ENCODE results near the gene SLC44A3.

The SLC44A3 gene, protein sequence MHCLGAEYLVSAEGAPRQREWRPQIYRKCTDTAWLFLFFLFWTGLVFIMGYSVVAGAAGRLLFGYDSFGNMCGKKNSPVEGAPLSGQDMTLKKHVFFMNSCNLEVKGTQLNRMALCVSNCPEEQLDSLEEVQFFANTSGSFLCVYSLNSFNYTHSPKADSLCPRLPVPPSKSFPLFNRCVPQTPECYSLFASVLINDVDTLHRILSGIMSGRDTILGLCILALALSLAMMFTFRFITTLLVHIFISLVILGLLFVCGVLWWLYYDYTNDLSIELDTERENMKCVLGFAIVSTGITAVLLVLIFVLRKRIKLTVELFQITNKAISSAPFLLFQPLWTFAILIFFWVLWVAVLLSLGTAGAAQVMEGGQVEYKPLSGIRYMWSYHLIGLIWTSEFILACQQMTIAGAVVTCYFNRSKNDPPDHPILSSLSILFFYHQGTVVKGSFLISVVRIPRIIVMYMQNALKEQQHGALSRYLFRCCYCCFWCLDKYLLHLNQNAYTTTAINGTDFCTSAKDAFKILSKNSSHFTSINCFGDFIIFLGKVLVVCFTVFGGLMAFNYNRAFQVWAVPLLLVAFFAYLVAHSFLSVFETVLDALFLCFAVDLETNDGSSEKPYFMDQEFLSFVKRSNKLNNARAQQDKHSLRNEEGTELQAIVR

GRCh38 chr1:94819945-94820746, at the start of gene SLC44A3:
TSS of gene SLC44A3 (plus strand) at chr1:94820357. CDS start at chr1:94820452, 95 bp downstream.
- DNase-seq (ENCODE audit: insufficient read length, low spot score), result no peak
- no peak for FAIRE-seq

- FAIRE-seq (no peak), DNase-seq (ENCODE audit: insufficient read length, low spot score) (no peak)
Measured at GRCh38 chr1:94772230-94772641, 47.9 kb upstream of the SLC44A3 start.

GRCh38 chr1:94772845-94773244, 47.3 kb upstream of the SLC44A3 start:
- FAIRE-seq, result no peak
- DNase-seq (ENCODE audit: insufficient read length, low spot score), result no peak

- DNase-seq (ENCODE audit: insufficient read length, low spot score) (no peak), FAIRE-seq (no peak)
Measured at GRCh38 chr1:94773296-94773809, 46.8 kb upstream of the SLC44A3 start.

DNA sequence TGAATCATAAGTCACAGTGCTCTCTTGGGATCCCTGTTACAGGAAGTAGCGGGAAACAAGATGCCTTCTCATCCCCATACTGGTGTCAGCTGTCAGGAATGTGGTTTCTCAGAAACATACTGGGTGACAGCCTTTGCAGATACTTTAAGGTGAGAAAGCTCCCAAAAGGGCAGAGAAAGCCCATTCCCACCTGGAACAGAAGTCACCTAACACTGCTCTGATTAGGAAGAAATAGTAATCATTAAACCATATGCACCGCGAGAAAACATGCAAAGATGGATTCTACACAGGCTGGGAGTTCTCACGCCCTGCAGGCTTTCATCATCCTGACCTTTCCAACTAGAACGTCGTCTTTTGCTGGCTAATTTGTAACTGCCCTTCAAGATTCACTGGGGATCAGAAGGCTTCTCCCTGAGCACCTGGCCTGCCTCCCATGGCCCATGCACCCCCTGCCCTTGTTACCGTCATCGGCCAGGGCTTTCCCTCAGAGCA, 46.2 kb upstream of the SLC44A3 start:
- FAIRE-seq, result no peak
- no peak for DNase-seq (ENCODE audit: insufficient read length, low spot score)

DNA sequence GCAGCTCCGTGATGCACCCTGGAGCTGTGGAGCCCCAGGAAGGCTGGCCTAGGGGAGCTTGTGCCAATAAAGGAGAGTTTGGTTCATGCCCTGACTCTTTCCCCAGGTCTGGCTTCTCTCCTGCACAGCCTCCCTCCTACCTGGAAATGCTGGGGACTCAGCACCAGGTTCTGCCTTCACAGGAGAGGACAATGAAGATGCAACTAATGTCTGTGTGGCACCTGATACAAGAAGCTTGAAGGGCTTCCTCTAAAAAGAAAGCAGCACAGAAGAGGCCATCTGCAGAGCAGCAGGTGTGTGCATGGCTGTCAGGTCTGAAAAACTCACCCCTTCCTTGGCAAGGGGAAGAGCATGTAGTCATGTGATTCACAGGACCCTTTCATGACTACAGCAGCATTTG, 43.7 kb upstream of the SLC44A3 start:
- DNase-seq (ENCODE audit: insufficient read length, low spot score) (no peak), FAIRE-seq (no peak)

- FAIRE-seq, result no peak
- DNase-seq (ENCODE audit: insufficient read length, low spot score), result no peak
Measured at GRCh38 chr1:94777281-94777680, 42.9 kb upstream of the SLC44A3 start.

- FAIRE-seq (no peak), DNase-seq (ENCODE audit: insufficient read length, low spot score) (no peak)
Measured at GRCh38 chr1:94778808-94779207, 41.3 kb upstream of the SLC44A3 start.

- no peak for DNase-seq (ENCODE audit: insufficient read length, low spot score)
- no peak for FAIRE-seq
Measured at GRCh38 chr1:94783342-94784189, 36.6 kb upstream of the SLC44A3 start.

- no peak for FAIRE-seq
- DNase-seq (ENCODE audit: insufficient read length, low spot score), result no peak
Measured at GRCh38 chr1:94784190-94784515, 36.0 kb upstream of the SLC44A3 start.

DNA sequence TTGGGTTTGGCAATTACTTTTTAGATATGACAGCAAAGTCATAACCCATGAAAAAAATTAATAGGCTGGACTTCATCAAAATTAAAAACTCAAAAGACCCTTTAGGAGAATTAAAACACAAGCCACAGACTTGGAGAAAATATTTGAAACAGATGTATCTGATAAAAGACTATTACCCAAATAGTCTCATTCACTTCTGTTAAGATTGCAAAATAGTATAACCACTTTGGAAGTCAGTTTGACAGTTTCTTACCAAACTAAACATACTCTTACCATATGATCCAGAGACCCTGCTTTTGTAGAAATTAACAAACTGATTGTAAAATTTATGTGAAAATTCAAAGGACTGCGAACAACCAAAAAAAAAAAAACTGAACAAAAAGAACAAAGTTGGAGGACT, 32.5 kb upstream of the SLC44A3 start:
- no peak for FAIRE-seq
- DNase-seq (ENCODE audit: insufficient read length, low spot score), result no peak

DNA sequence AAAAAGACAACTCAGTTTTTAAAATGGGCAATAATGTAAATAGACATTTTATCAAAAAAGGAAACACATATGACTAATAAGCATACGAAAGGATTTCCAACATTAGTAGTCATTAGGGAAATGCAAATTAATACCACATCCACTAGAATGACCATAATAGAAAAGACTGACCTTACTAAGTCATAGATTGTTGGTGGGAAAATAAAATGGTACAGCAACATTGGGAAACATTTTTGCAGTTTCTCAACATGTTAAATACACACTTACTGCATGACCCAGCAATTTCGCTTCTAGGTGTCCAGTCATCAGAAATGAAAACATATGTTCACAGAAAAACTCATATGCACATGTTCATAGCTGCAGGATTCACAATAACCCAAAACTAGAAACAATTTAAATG, 29.9 kb upstream of the SLC44A3 start:
- FAIRE-seq (no peak), DNase-seq (ENCODE audit: insufficient read length, low spot score) (no peak)

DNA sequence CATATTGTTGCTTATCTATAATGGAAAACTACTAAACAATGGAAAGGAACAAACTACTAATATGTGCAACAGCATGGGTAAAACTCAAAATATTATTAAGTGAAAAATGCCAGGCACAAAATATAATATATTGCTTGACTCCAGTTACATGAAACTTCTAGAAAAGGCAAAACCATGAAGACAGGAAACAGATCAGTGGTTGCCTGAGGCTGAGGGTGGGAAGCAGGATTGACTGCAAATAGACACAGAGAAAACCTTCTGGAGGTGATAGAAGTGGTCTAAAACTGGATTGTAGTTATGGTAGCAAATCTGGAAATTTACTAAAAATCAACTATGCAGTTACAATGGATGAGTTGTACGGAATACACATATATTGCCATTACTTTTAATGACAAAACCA, 29.5 kb upstream of the SLC44A3 start:
- DNase-seq (ENCODE audit: insufficient read length, low spot score) (no peak), FAIRE-seq (no peak)

- DNase-seq (ENCODE audit: insufficient read length, low spot score), result peak; percentile 22
- peak; percentile 80 for FAIRE-seq
Measured at GRCh38 chr1:94792473-94793295, 27.5 kb upstream of the SLC44A3 start.

DNA sequence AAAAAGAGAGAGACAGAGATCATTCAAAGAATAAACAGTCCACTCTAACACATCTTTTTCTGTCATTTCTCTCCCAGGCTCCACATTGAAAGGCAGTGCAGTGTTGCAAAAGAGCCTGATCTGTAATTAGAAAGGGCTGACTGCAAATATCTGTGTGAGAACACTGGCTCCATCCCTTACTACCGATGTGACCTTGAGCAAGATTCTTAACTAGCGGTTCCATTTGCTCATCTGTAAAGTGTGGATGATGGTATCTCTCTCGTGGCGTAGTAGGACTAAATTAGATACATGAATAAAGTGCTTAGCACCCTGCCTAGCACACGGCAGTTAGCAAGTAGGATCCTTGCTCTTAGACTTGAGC, 26.9 kb upstream of the SLC44A3 start:
- DNase-seq (ENCODE audit: insufficient read length, low spot score) (no peak), FAIRE-seq (peak; percentile 37)

DNA sequence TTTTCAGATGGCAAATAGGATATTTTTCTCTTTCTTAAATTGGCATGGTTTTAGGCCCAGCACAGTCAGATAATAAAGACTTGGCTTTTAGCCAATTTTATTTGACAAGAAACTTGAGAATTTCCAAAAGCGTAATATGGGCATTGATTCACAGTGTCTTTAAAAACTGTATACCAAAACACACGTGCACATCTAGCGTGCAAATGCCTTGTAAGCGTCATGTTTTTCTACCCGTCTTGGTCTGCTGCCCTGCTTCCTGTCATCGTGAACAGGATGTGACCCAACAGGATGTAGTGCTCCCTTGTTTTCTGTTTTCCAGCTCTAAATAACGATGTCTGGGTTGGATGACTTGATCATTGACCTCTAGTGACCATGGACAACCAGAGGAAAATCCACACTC, 24.7 kb upstream of the SLC44A3 start:
- no peak for DNase-seq (ENCODE audit: insufficient read length, low spot score)
- no peak for FAIRE-seq

DNA sequence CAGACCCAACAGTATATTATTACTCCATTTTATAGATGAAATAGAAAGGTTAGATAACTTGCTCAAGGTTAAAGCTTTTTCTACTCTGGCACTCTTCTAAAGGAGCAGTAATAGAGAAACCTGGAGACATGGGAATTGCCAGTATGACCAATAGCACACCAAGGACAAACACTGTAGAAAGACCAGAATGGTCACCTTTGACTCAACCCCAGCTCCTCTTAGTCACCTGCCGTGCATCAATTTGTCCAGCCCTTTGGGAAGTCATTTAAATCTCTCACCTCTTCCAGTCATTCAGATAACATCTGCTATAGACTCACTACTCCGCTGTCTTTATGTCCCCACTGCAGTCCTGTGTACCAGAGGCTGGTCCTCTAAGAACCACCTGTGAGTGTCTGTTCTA, 23.9 kb upstream of the SLC44A3 start:
- no peak for FAIRE-seq

DNA sequence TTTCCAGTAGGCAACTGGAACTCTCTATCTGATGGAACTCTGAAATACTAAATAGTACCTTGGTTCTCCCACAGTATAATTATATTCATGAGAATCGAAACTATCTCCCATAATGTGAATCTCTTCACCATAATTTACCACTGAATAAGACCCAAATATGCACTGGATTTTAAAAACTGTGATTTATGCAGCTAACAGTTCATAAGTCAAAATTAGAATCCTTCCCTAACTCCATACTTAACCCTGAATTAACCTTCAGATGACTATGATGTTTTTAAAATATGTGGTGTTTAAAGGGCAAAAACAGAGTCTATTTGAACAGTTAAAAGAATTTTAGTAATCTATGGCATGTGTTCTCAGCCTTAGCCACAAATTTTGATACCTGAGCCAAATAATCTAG, 22.9 kb upstream of the SLC44A3 start:
- DNase-seq (ENCODE audit: insufficient read length, low spot score) (no peak), FAIRE-seq (no peak)

More for the DNA sequence above, 23.9 kb upstream of the SLC44A3 start:
- DNase-seq (ENCODE audit: insufficient read length, low spot score), result no peak

DNA sequence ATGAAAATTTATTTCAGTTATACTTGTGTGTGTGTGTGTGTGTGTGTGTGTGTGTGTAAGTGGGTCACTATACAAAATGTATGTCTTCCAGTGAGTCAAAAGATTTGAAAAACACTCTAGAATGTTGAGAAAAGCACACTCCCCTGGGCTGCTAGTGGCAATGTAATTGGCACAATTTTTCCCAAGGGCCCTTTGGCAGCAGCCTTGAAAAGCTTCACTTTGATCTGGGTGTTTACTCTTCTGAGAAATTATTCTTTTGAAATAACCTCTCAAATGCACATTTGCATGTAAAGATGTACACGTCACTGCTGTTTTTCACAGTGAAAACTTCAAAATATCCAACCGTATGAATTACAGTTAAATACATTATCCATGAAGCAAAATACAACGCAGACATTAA, 22.1 kb upstream of the SLC44A3 start:
- DNase-seq (ENCODE audit: insufficient read length, low spot score), result no peak
- FAIRE-seq, result no peak

DNA sequence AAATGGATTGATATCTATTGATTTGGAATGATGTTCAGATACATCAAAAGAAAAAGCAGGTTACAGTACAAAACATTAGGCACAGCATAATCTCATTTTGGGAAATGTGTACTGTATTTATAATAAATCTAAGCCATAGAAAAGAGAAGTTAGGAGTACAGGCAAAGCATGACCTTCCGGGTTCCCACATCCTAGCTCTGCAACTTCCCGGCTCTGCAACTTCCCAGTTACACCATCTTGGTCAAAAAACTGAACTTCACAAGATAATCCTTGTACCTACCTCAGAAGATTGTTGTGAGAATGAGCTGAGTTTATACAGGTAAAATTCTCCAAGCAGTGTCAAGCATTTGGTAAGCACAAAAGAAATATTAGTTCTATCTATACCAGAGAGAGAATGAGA, 21.7 kb upstream of the SLC44A3 start:
- DNase-seq (ENCODE audit: insufficient read length, low spot score), result no peak
- FAIRE-seq, result no peak

All from GM19239 (cell line).